IMR-90 (cell line): ENCODE measurements around the gene RB1. TPM values are rescaled to one million over a fixed set of nuclear protein-coding genes. Genes with fewer than 3 reads are reported as not detected.

Experiments used
- ATAC-seq: fragments of 200-7000 bp; cut with Tn5 transposase; 2 replicates; pipeline ENCODE4 v1.9.1; 2020; ENCODE audit warnings: low read depth, mild to moderate bottlenecking, moderate library complexity
- BruUV-seq: library from RNA; stranded (reverse); fragments of 400-500 nt; replicated peaks from 2 replicates; lab custom pipeline; 2021; lab: Mats Ljungman, UMichigan
- CTCF ChIA-PET: fragments of 300-600 bp; formaldehyde crosslinking; extraction: SDS; loops from one replicate; lab custom pipeline; 2021; ENCODE audit warnings: antibody characterized with exemption; lab: Yijun Ruan, JAX
- POLR2A ChIA-PET: fragments of 300-600 bp; sonication (Branson Sonifier 250); formaldehyde crosslinking; loops from one replicate; lab custom pipeline; 2022; ENCODE audit warnings: antibody characterized with exemption; ENCODE audit not compliant: unreplicated experiment; lab: Charles Lee
- DNase-seq: peaks from one replicate; pipeline ENCODE4 v3.0.0; 2013
- H2AFZ ChIP-seq: replicated peaks from 2 replicates; pipeline ENCODE3; 2013; ENCODE audit warnings: low read length, mild to moderate bottlenecking; ENCODE audit not compliant: poor library complexity
- H2AK5ac ChIP-seq: 2 replicates; pipeline ENCODE4 v1.6.1; 2013; ENCODE audit warnings: low read depth, low read length, inconsistent platforms
- H2AK9ac ChIP-seq: replicated peaks from 2 replicates; pipeline ENCODE3; 2013; ENCODE audit warnings: mild to moderate bottlenecking, low read depth, low read length, moderate library complexity; ENCODE audit not compliant: poor library complexity
- H2BK120ac ChIP-seq: 2 replicates; pipeline ENCODE4 v1.6.1; 2013; ENCODE audit warnings: low read depth, low read length, inconsistent platforms
- H2BK15ac ChIP-seq: 3 replicates; pipeline ENCODE4 v1.6.1; 2013; ENCODE audit warnings: low read depth, low read length, inconsistent platforms
- H2BK20ac ChIP-seq: 2 replicates; pipeline ENCODE4 v1.6.1; 2013; ENCODE audit warnings: low read depth, mild to moderate bottlenecking, inconsistent platforms, low read length, moderate library complexity
- H2BK5ac ChIP-seq: 2 replicates; pipeline ENCODE4 v1.6.1; 2013; ENCODE audit warnings: mild to moderate bottlenecking, low read depth, low read length, inconsistent platforms; ENCODE audit not compliant: poor library complexity, severe bottlenecking
- H3K14ac ChIP-seq: replicated peaks from 2 replicates; pipeline ENCODE4 v1.6.1; 2013; ENCODE audit warnings: low read depth, low read length, inconsistent platforms
- H3K18ac ChIP-seq: 2 replicates; pipeline ENCODE4 v1.6.1; 2013; ENCODE audit warnings: low read depth, low read length, control low read depth
- H3K23ac ChIP-seq: 2 replicates; pipeline ENCODE4 v1.6.1; 2013; ENCODE audit warnings: low read depth, low read length, inconsistent platforms
- H3K27ac ChIP-seq: 2 replicates; pipeline ENCODE4 v1.5.1; 2013; ENCODE audit warnings: mild to moderate bottlenecking, control low read depth, low read length; ENCODE audit not compliant: insufficient read depth
- H3K27me3 ChIP-seq: 2 replicates; pipeline ENCODE4 v1.6.1; 2013; ENCODE audit warnings: low read length; ENCODE audit not compliant: control insufficient read depth, insufficient read depth
- H3K36me3 ChIP-seq: 2 replicates; pipeline ENCODE4 v1.6.1; 2013; ENCODE audit warnings: low read length, mixed read lengths; ENCODE audit not compliant: control insufficient read depth, insufficient read depth
- H3K4ac ChIP-seq: 2 replicates; pipeline ENCODE4 v1.6.1; 2013; ENCODE audit warnings: low read depth, low read length, inconsistent platforms
- H3K4me1 ChIP-seq: 2 replicates; pipeline ENCODE4 v1.6.1; 2013; ENCODE audit warnings: low read length, mixed read lengths; ENCODE audit not compliant: control insufficient read depth, insufficient read depth
- H3K4me2 ChIP-seq: 2 replicates; pipeline ENCODE4 v1.6.1; 2013; ENCODE audit warnings: low read depth, mild to moderate bottlenecking, control low read depth, low read length, moderate library complexity
- H3K4me3 ChIP-seq: 2 replicates; pipeline ENCODE4 v1.5.1; 2013; ENCODE audit warnings: low read depth, mild to moderate bottlenecking, control low read depth, low read length, moderate library complexity; ENCODE audit not compliant: insufficient read depth
- H3K56ac ChIP-seq: 2 replicates; pipeline ENCODE4 v1.6.1; 2013; ENCODE audit warnings: low read length, inconsistent platforms; ENCODE audit not compliant: insufficient read depth; ENCODE audit errors: extremely low read depth
- H3K79me1 ChIP-seq, 2 experiments: 2 replicates each; pipeline ENCODE4 v1.6.1; 2013; ENCODE audit warnings: low read length in 2 of 2, inconsistent platforms in 1 of 2, low read depth in 1 of 2
- H3K9ac ChIP-seq: 2 replicates; pipeline ENCODE4 v1.6.1; 2013; ENCODE audit warnings: low read depth, low read length, control low read depth
- H3K9me1 ChIP-seq: 2 replicates; pipeline ENCODE4 v1.6.1; 2013; ENCODE audit warnings: low read length, inconsistent platforms; ENCODE audit not compliant: insufficient read depth
- H3K9me3 ChIP-seq: 2 replicates; pipeline ENCODE4 v1.6.1; 2013; ENCODE audit warnings: low read length; ENCODE audit not compliant: control insufficient read depth, insufficient read depth
- H4K20me1 ChIP-seq: 2 replicates; pipeline ENCODE4 v1.6.1; 2013; ENCODE audit warnings: low read length, inconsistent platforms; ENCODE audit not compliant: insufficient read depth
- H4K5ac ChIP-seq: 2 replicates; pipeline ENCODE4 v1.6.1; 2013; ENCODE audit warnings: mild to moderate bottlenecking, low read depth, low read length, control low read depth
- H4K8ac ChIP-seq, 2 experiments: 2 replicates each; pipeline ENCODE4 v1.6.1; 2013; ENCODE audit warnings: low read depth in 2 of 2, low read length in 2 of 2, control low read depth in 1 of 2, inconsistent platforms in 1 of 2
- H4K91ac ChIP-seq: 2 replicates; pipeline ENCODE4 v1.6.1; 2013; ENCODE audit warnings: low read depth, low read length, inconsistent platforms; ENCODE audit not compliant: insufficient read depth
- CHD1 ChIP-seq: IDR thresholded peaks from 2 replicates; pipeline ENCODE4 v1.6.1; 2012; ENCODE audit warnings: low read depth, low read length, improper control_type of control experiment
- MAFK ChIP-seq: IDR thresholded peaks from 2 replicates; pipeline ENCODE4 v1.6.1; 2012; ENCODE audit warnings: low read depth, low read length, improper control_type of control experiment
- WGBS, 2 experiments: methylation state at CpG; one replicate each; pipeline versions ENCODE4 v1.1.5 to v1.1.7; 2013; ENCODE audit warnings: missing lambda C conversion rate in 2 of 2; ENCODE audit not compliant: insufficient read length in 1 of 2; ENCODE audit errors: extremely low coverage in 2 of 2; 5-methylcytosine and 5-hydroxymethylcytosine counted together
- dilution Hi-C: fragments of 300-500 bp; cut with HindIII; formaldehyde crosslinking; loops from one replicate; pipeline ENCODE4 v1.14.3; 2018; ENCODE audit warnings: low sequenced_read_pairs; ENCODE audit not compliant: unreplicated experiment
- in situ Hi-C: fragments of 300-500 bp; cut with MboI; formaldehyde crosslinking; loops from 3 replicates; pipeline ENCODE4 v1.14.3; 2019; ENCODE audit warnings: low sequenced_read_pairs, inconsistent platforms, mixed read lengths
- intact Hi-C: fragments of 100-400 bp; cut with micrococcal nuclease; formaldehyde crosslinking; loops from 2 replicates; pipeline ENCODE4 v1.10.0; 2022
- polyA plus RNA-seq, 3 experiments: library from polyadenylated mRNA; depleted of rRNA; stranded (reverse); fragments of >200 nt; gene quantifications; 2 replicates each; pipeline ENCODE4 v1.2.3, GENCODE V29; 2012; ENCODE audit warnings: low replicate concordance in 1 of 3
- total RNA-seq: library from RNA; depleted of rRNA; stranded (reverse); fragments of >200 nt; gene quantifications from 2 replicates; pipeline ENCODE4 v1.2.3, GENCODE V29; 2012
- TF ChIP-seq, protein P1 (sequence below): conservative IDR thresholded peaks from 2 replicates; pipeline ENCODE4 v1.5.1; 2012; ENCODE audit warnings: mild to moderate bottlenecking, low read depth, low read length, improper control_type of control experiment

The RB1 gene
- total and polyA plus RNA-seq, 2 of the 4 experiments (the other 2 are of a cell fraction), result 11.4 to 15.4 TPM

DNA sequence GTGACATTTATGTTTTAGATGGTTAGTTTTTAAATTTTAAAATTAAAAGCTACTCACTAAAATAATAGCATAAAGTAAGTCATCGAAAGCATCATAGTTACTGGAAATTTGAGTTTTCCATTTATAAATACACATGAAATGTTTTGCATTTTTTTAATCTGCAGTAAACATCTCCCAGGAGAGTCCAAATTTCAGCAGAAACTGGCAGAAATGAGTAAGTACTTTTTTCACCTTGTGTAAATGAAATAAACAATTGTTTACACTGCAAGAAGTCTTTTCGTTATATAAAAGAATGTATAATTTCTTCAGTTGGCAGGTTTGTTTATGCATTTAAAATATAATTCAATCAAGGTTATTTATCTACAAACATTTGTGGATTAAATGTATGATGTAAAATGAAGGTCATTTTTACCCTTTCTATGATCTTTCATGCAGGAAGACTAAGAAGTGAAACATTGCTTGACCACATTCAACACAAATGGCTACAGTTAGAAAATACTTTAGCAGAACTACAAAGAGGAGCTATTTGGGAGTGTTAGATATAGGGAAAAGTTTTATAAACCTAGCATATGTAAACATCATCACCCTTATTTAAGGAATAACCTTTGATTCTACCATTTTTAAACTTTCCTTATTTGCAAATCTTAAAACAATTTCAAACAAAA lies 173.8 kb downstream of the RB1 start:
- Histone ChIP-seq H3K4ac (no peak overlapping the region), H4K20me1 (no peaks in the 10 kb centered on the region), H3K14ac (no peak overlapping the region), H4K5ac (no peak overlapping the region), H3K9me1 (no peaks in the 10 kb centered on the region), H3K27me3 (no peaks in the 10 kb centered on the region), H3K36me3 (peaks cover 7% of the 10 kb centered on the region), H3K4me1 (peaks cover 3% of the 10 kb centered on the region), H2BK15ac (no peak overlapping the region), H3K9me3 (no peaks in the 10 kb centered on the region), H2AK5ac (no peak overlapping the region), H2BK120ac (no peak overlapping the region), H4K91ac (no peak overlapping the region), H4K8ac (no peak overlapping the region), H3K18ac (no peak overlapping the region), H3K4me2 (no peak overlapping the region), H3K4me3 (no peak overlapping the region), H2AK9ac (no peak overlapping the region), H3K79me1 (no peaks in the 10 kb centered on the region), H2BK20ac (no peak overlapping the region), H3K9ac (no peak overlapping the region), H2AFZ (no peak overlapping the region), H3K56ac (no peak overlapping the region), H3K23ac (no peak overlapping the region), H3K27ac (no peak overlapping the region), H2BK5ac (no peak overlapping the region)
- BruUV-seq, result no TSS peak
- in situ Hi-C loops (no loop called here), intact Hi-C loops (no loop called here), dilution Hi-C loops (no loop called here)
- no peak for TF ChIP-seq MAFK
- TF ChIP-seq CHD1, result no peak
- TF ChIP-seq, protein P1, sequence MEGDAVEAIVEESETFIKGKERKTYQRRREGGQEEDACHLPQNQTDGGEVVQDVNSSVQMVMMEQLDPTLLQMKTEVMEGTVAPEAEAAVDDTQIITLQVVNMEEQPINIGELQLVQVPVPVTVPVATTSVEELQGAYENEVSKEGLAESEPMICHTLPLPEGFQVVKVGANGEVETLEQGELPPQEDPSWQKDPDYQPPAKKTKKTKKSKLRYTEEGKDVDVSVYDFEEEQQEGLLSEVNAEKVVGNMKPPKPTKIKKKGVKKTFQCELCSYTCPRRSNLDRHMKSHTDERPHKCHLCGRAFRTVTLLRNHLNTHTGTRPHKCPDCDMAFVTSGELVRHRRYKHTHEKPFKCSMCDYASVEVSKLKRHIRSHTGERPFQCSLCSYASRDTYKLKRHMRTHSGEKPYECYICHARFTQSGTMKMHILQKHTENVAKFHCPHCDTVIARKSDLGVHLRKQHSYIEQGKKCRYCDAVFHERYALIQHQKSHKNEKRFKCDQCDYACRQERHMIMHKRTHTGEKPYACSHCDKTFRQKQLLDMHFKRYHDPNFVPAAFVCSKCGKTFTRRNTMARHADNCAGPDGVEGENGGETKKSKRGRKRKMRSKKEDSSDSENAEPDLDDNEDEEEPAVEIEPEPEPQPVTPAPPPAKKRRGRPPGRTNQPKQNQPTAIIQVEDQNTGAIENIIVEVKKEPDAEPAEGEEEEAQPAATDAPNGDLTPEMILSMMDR, result no peak
- POLR2A ChIA-PET, result no interaction called here
- CTCF ChIA-PET, result no interaction called here
- no peak for ATAC-seq
- DNase-seq, result no peak
- no CpG with 5 or more reads among the region's 2 CpGs for WGBS, 2 experiments
